ENCODE measurements around the gene ERBIN. TPM values are rescaled to one million over a fixed set of nuclear protein-coding genes. Genes with fewer than 3 reads are reported as not detected.

Gene ERBIN
- total RNA-seq, 2 donors from 2014 or later, result 55.0 to 61.5 TPM

GRCh38 chr5:65916636-65917035 is 9.7 kb upstream of the ERBIN start:
- no peak for ATAC-seq (ENCODE audit: insufficient number of reproducible peaks, low FRiP score, low read depth)

GRCh38 chr5:65919773-65920172 is 6.6 kb upstream of the ERBIN start:
- Histone ChIP-seq H3K36me3 (no peaks in the 10 kb centered on the region), H3K4me3 (no peak overlapping the region), H3K4me1 (ENCODE audit: control insufficient read depth in 1 of 2, low read depth in 2 of 2) (peaks cover 6 to 9% of the 10 kb centered on the region in 2 donors), H3K27ac (no peak overlapping the region), H3K9me3 (no peaks in the 10 kb centered on the region), H3K27me3 (replicated peaks; ENCODE audit: insufficient read depth) (no peaks in the 10 kb centered on the region)
- ATAC-seq (ENCODE audit: insufficient number of reproducible peaks, low FRiP score, low read depth) (no peak), DNase-seq (ENCODE audit: low spot score) (no peak)
- no peak for TF ChIP-seq CTCF (IDR thresholded peaks at IDR 0.05)

More at GRCh38 chr5:65916636-65917035, 9.7 kb upstream of the ERBIN start:
- no peaks in the 10 kb centered on the region for H3K36me3 ChIP-seq
- no peak overlapping the region for H3K4me3 ChIP-seq
- TF ChIP-seq CTCF (IDR thresholded peaks at IDR 0.05), result no peak
- H3K9me3 ChIP-seq, result no peaks in the 10 kb centered on the region
- no peaks in the 10 kb centered on the region for H3K27me3 ChIP-seq (replicated peaks; ENCODE audit: insufficient read depth)
- DNase-seq (ENCODE audit: low spot score), result no peak
- H3K27ac ChIP-seq, result no peak overlapping the region
- H3K4me1 ChIP-seq (ENCODE audit: control insufficient read depth in 1 of 2, low read depth in 2 of 2), result no peaks in the 10 kb centered on the region

- TF ChIP-seq CTCF (IDR thresholded peaks at IDR 0.05), result no peak
- DNase-seq (ENCODE audit: low spot score) (no peak), ATAC-seq (ENCODE audit: insufficient number of reproducible peaks, low FRiP score, low read depth) (no peak)
- Histone ChIP-seq H3K36me3 (no peaks in the 10 kb centered on the region), H3K4me1 (ENCODE audit: control insufficient read depth in 1 of 2, low read depth in 2 of 2) (peaks cover 6 to 10% of the 10 kb centered on the region in 2 donors), H3K27me3 (replicated peaks; ENCODE audit: insufficient read depth) (no peaks in the 10 kb centered on the region), H3K9me3 (no peaks in the 10 kb centered on the region), H3K4me3 (no peak overlapping the region), H3K27ac (no peak overlapping the region)
These were observed 3.0 kb upstream of the ERBIN start for GRCh38 chr5:65923339-65923738.

GRCh38 chr5:65924366-65925043 is 1.9 kb upstream of the ERBIN start:
- H3K9me3 ChIP-seq, result no peaks in the 10 kb centered on the region
- peak overlapping the region; percentile 99 for H3K4me3 ChIP-seq
- TF ChIP-seq CTCF (IDR thresholded peaks at IDR 0.05), result no peak
- H3K27ac ChIP-seq, result peak overlapping the region; percentile 89 to 94
- H3K27me3 ChIP-seq (replicated peaks; ENCODE audit: insufficient read depth), result no peaks in the 10 kb centered on the region
- H3K36me3 ChIP-seq, result no peaks in the 10 kb centered on the region
- peaks cover 11 to 19% of the 10 kb centered on the region in 2 donors for H3K4me1 ChIP-seq (ENCODE audit: control insufficient read depth in 1 of 2, low read depth in 2 of 2)
- DNase-seq (ENCODE audit: low spot score) (no peak), ATAC-seq (ENCODE audit: insufficient number of reproducible peaks, low FRiP score, low read depth) (no peak)

- ATAC-seq (ENCODE audit: insufficient number of reproducible peaks, low FRiP score, low read depth) (peak; percentile 19), DNase-seq (ENCODE audit: low spot score) (peak; percentile 28)
- H3K27me3 ChIP-seq (replicated peaks; ENCODE audit: insufficient read depth), result no peaks in the 10 kb centered on the region
- TF ChIP-seq CTCF (IDR thresholded peaks at IDR 0.05), result no peak
- H3K9me3 ChIP-seq, result no peaks in the 10 kb centered on the region
- H3K36me3 ChIP-seq, result no peaks in the 10 kb centered on the region
- H3K4me3 ChIP-seq, result peak overlapping the region; percentile 99
- peak overlapping the region; percentile 89 to 94 for H3K27ac ChIP-seq
- H3K4me1 ChIP-seq (ENCODE audit: control insufficient read depth in 1 of 2, low read depth in 2 of 2), result peaks cover 13 to 25% of the 10 kb centered on the region in 2 donors
These were observed 1.3 kb upstream of the ERBIN start for GRCh38 chr5:65925044-65925600.

All from thoracic aorta (tissue), 2 donors.